GM23338 (cell line): Measurements from ENCODE around the gene OR2J1. TPM values are rescaled to one million over a fixed set of nuclear protein-coding genes. Genes with fewer than 3 reads are reported as not detected.

ENCODE experiments used
- ATAC-seq: fragments of 200-7000 bp; cut with Tn5 transposase; 3 replicates; pipeline ENCODE4 v1.9.1; 2020
- DNase-seq: peaks from one replicate; pipeline ENCODE4 v3.0.0-alpha.2; 2015; ENCODE audit warnings: low spot score
- H2AFZ ChIP-seq: fragments of 200-600 bp; sonication (generic); 2 replicates; pipeline ENCODE4 v1.8.0; 2016; ENCODE audit warnings: antibody characterized with exemption, mild to moderate bottlenecking, moderate library complexity
- H3F3A ChIP-seq: fragments of 200-600 bp; sonication (generic); replicated peaks from 2 replicates; pipeline ENCODE4 v1.8.0; 2017; ENCODE audit warnings: antibody characterized with exemption, mixed run types, low read depth
- H3K27ac ChIP-seq: fragments of 200-600 bp; sonication (generic); 2 replicates; pipeline ENCODE4 v1.6.1; 2016; ENCODE audit warnings: low read depth
- H3K27me3 ChIP-seq: fragments of 200-600 bp; sonication (generic); 2 replicates; pipeline ENCODE4 v1.8.0; 2016; ENCODE audit warnings: mild to moderate bottlenecking, mixed run types, moderate library complexity; ENCODE audit not compliant: insufficient read depth
- H3K36me3 ChIP-seq: fragments of 200-600 bp; sonication (generic); 2 replicates; pipeline ENCODE4 v1.8.0; 2016; ENCODE audit warnings: mild to moderate bottlenecking; ENCODE audit not compliant: insufficient read depth
- H3K4me1 ChIP-seq: fragments of 200-600 bp; sonication (generic); 2 replicates; pipeline ENCODE4 v1.8.0; 2016; ENCODE audit warnings: mild to moderate bottlenecking, moderate library complexity; ENCODE audit not compliant: insufficient read depth
- H3K4me2 ChIP-seq: fragments of 200-600 bp; sonication (generic); 2 replicates; pipeline ENCODE4 v1.7.1; 2017; ENCODE audit warnings: mixed run types
- H3K4me3 ChIP-seq: fragments of 200-600 bp; sonication (generic); 2 replicates; pipeline ENCODE4 v1.6.1; 2016; ENCODE audit warnings: mixed run types
- H3K79me2 ChIP-seq: fragments of 200-600 bp; sonication (generic); replicated peaks from 2 replicates; pipeline ENCODE4 v1.8.0; 2017; ENCODE audit warnings: mild to moderate bottlenecking; ENCODE audit not compliant: insufficient read depth
- H3K9me2 ChIP-seq: fragments of 200-600 bp; sonication (generic); 2 replicates; pipeline ENCODE4 v1.8.0; 2017; ENCODE audit not compliant: insufficient read depth
- H4K20me1 ChIP-seq: fragments of 200-600 bp; sonication (generic); replicated peaks from 2 replicates; pipeline ENCODE4 v1.8.0; 2017; ENCODE audit warnings: mild to moderate bottlenecking; ENCODE audit not compliant: insufficient read depth
- H3K27ac Mint-ChIP-seq: 2 replicates; pipeline ENCODE4 v1.8.0; 2020; ENCODE audit warnings: inconsistent platforms, mild to moderate bottlenecking, moderate library complexity, mixed read lengths
- H3K27me3 Mint-ChIP-seq: 3 replicates; pipeline ENCODE4 v1.8.0; 2022; ENCODE audit warnings: low read depth, mild to moderate bottlenecking, moderate library complexity, mixed read lengths, inconsistent platforms; ENCODE audit not compliant: insufficient read depth, poor library complexity
- H3K36me3 Mint-ChIP-seq: 3 replicates; pipeline ENCODE4 v1.8.0; 2021; ENCODE audit warnings: low read depth, mild to moderate bottlenecking, inconsistent platforms, moderate library complexity, mixed read lengths
- H3K4me1 Mint-ChIP-seq: 3 replicates; pipeline ENCODE4 v1.8.0; 2020; ENCODE audit warnings: mild to moderate bottlenecking, inconsistent platforms, mixed read lengths
- H3K4me3 Mint-ChIP-seq: 3 replicates; pipeline ENCODE4 v1.8.0; 2021; ENCODE audit warnings: moderate library complexity, mild to moderate bottlenecking, inconsistent platforms, mixed read lengths
- H3K9me3 Mint-ChIP-seq: 3 replicates; pipeline ENCODE4 v1.8.0; 2020; ENCODE audit warnings: moderate library complexity, mild to moderate bottlenecking, inconsistent platforms, mixed read lengths
- CREB1 ChIP-seq: fragments of 250-450 bp; sonication (Bioruptor Pico); IDR thresholded peaks from 2 replicates; pipeline ENCODE4 v1.5.0; 2020; ENCODE audit warnings: low read depth, mild to moderate bottlenecking, moderate library complexity
- CTCF ChIP-seq, 2 experiments: fragments of 200-600 bp in 1 of 2; sonication (generic) in 1 of 2; conservative IDR thresholded peaks; 2 replicates each; pipeline versions ENCODE4 v1.5.1 to v1.6.1; 2016 to 2017; ENCODE audit warnings: antibody characterized with exemption in 2 of 2, low read depth in 2 of 2, mild to moderate bottlenecking in 2 of 2, moderate library complexity in 1 of 2
- ETS1 ChIP-seq: IDR thresholded peaks from 2 replicates; pipeline ENCODE4 v1.6.1; 2016; ENCODE audit warnings: antibody characterized with exemption
- EZH2 ChIP-seq: fragments of 200-600 bp; sonication (generic); IDR thresholded peaks from one replicate; pipeline ENCODE4 v1.8.0; 2017; ENCODE audit warnings: antibody characterized with exemption, mild to moderate bottlenecking, low read depth; ENCODE audit not compliant: unreplicated experiment
- EZH2phosphoT487 ChIP-seq: fragments of 200-600 bp; sonication (generic); IDR thresholded peaks from one replicate; pipeline ENCODE4 v1.8.1; 2018; ENCODE audit warnings: antibody characterized with exemption; ENCODE audit not compliant: unreplicated experiment
- JUNB ChIP-seq: IDR thresholded peaks from one replicate; pipeline ENCODE4 v1.6.1; 2016; ENCODE audit warnings: antibody characterized with exemption; ENCODE audit not compliant: unreplicated experiment
- NANOG ChIP-seq: IDR thresholded peaks from 2 replicates; pipeline ENCODE4 v1.6.1; 2016; ENCODE audit warnings: antibody characterized with exemption, borderline replicate concordance
- POLR2AphosphoS5 ChIP-seq: IDR thresholded peaks from 2 replicates; pipeline ENCODE4 v1.6.1; 2016; ENCODE audit warnings: antibody characterized with exemption, low read depth
- REST ChIP-seq: IDR thresholded peaks from one replicate; pipeline ENCODE4 v1.6.1; 2018; ENCODE audit warnings: antibody characterized with exemption; ENCODE audit not compliant: unreplicated experiment
- STAT1 ChIP-seq: IDR thresholded peaks from one replicate; pipeline ENCODE4 v1.6.1; 2016; ENCODE audit warnings: antibody characterized with exemption; ENCODE audit not compliant: unreplicated experiment
- ZNF114 ChIP-seq: fragments of 250-450 bp; sonication (Bioruptor Pico); IDR thresholded peaks from 2 replicates; pipeline ENCODE4 v1.5.0; 2020; ENCODE audit warnings: mild to moderate bottlenecking, moderate library complexity
- ZNF331 ChIP-seq: fragments of 250-450 bp; sonication (Bioruptor Pico); IDR thresholded peaks from 2 replicates; pipeline ENCODE4 v1.5.0; 2020; ENCODE audit warnings: low read depth, mild to moderate bottlenecking, moderate library complexity
- ZNF462 ChIP-seq: fragments of 250-450 bp; sonication (Bioruptor Pico); IDR thresholded peaks from 2 replicates; pipeline ENCODE4 v1.5.0; 2020; ENCODE audit warnings: mild to moderate bottlenecking, moderate library complexity
- polyA plus RNA-seq: library from polyadenylated mRNA; unstranded; fragments of >200 nt; fragmentation: Nextera tagmentation; extraction: Ambion mirVana; gene quantifications from 2 replicates; pipeline ENCODE4 v1.2.1, GENCODE V29; 2016
- total RNA-seq: library from RNA; depleted of rRNA; stranded (reverse); fragments of >200 nt; shearing (Covaris generic); gene quantifications from 2 replicates; pipeline ENCODE4 v1.2.3, GENCODE V29; 2014

Gene OR2J1
- total and polyA plus RNA-seq, 2 experiments from 2014 or later, result not detected

GRCh38 chr6:29092957-29093356, 6.3 kb upstream of the OR2J1 start:
- Histone ChIP-seq H3K36me3 (no peaks in the 10 kb centered on the region), H3K9me2 (no peaks in the 10 kb centered on the region), H3K4me3 (no peak overlapping the region), H3K27me3 (no peaks in the 10 kb centered on the region), H2AFZ (no peak overlapping the region), H3K27ac (no peak overlapping the region), H3K79me2 (no peaks in the 10 kb centered on the region), H4K20me1 (no peaks in the 10 kb centered on the region), H3F3A (no peaks in the 10 kb centered on the region), H3K4me2 (no peak overlapping the region), H3K4me1 (no peaks in the 10 kb centered on the region)
- TF ChIP-seq EZH2, result no peak
- TF ChIP-seq ZNF114 (CRISPR knock-in tag), result no peak
- no peak for TF ChIP-seq ETS1
- no peak for TF ChIP-seq STAT1
- TF ChIP-seq JUNB, result no peak
- TF ChIP-seq POLR2AphosphoS5, result no peak
- no peak for TF ChIP-seq CREB1
- no peak for TF ChIP-seq CTCF (conservative IDR thresholded peaks at IDR 0.05; ENCODE audit: low read depth in 2 of 2)
- TF ChIP-seq NANOG, result no peak
- TF ChIP-seq REST, result no peak
- no peak for TF ChIP-seq ZNF462
- TF ChIP-seq ZNF331 (CRISPR knock-in tag), result no peak
- TF ChIP-seq EZH2phosphoT487, result no peak
- no peak for ATAC-seq
- no peaks in the 10 kb centered on the region for H3K27me3 Mint-ChIP-seq
- H3K27ac Mint-ChIP-seq, result no peak overlapping the region
- no peaks in the 10 kb centered on the region for H3K9me3 Mint-ChIP-seq
- no peak for DNase-seq
- peaks cover 2% of the 10 kb centered on the region; the same call in 1 of the 3 replicates for H3K4me1 Mint-ChIP-seq
- no peaks in the 10 kb centered on the region for H3K36me3 Mint-ChIP-seq
- no peak overlapping the region for H3K4me3 Mint-ChIP-seq
